Activated naive CD4-positive, alpha-beta T cell treated with Interleukin-2 at 50 U/mL for 16 hours (primary cell): ENCODE measurements around the gene SNU13.
"Not testable (repeated sequence)": the region's sequence is repeated elsewhere in the genome, so short reads cannot be mapped to it uniquely, and the experiment has no call there.

ENCODE experiments used
- DNase-seq: peaks from one replicate; pipeline ENCODE4 v3.0.0-alpha.2; 2020

SNU13 gene

GRCh38 chr22:41676134-41676533 is 12.5 kb downstream of the SNU13 start:
- no peak for DNase-seq

- DNase-seq: no peak
Observed at GRCh38 chr22:41674846-41675340, 13.8 kb downstream of the SNU13 start.

DNA sequence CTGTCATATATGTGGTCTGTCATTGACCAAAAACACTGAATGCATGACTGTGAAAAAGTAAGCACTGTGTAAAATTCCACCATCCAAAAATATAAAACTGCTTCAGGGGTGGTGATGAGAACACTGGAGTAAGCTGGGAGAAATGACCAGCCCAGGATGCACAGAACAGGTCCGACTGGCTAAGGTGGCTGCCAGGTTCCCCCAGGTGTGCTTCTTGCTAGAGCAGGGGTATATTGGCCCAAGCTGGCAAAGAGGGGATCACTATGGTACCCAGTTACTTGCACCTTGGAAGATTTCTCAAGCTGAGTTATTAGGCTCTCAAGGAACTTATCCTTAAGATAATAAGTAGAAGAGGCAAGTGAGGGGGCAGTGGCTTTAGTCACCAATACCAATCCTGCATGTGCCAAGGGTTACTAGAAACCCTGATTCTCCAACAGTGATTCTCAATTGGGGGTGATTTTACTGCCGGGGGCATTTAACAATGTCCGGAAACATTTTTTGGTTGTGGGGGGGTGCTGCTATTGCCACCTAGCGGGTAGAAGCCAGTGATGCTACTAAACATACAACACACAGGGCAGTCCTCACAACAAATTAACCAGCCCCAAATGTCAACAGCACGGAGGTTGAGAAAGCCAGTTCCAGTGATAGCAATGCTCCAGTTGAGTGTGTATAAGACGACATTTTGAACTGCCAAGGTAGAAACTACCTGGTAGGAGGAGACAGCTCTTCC is 15.7 kb downstream of the SNU13 start:
- no peak for DNase-seq

- not testable (repeated sequence) for DNase-seq
Observed at GRCh38 chr22:41672096-41672495, 16.6 kb downstream of the SNU13 start.

GRCh38 chr22:41668971-41669911 is 19.4 kb downstream of the SNU13 start:
- DNase-seq: no peak

DNA sequence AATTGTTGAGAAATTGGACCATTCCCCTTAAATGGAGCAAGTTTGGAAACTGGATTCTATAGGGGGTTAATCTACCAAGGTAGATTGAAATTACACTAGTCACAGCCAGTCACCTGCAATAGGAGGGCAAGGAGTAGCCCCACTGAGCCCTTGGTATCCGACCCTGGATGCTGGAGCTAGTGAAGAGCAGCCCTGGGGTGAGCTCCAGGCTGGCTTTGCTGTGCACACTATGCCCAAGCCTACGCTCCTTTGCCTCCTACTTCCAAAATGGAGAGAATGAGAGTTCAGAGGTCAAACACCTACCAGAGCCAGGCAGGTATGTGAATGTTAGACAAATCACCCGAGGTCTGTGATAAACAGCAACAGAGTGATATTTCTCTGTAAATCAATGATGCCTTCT is 23.7 kb downstream of the SNU13 start:
- no peak for DNase-seq

GRCh38 chr22:41664490-41664889 is 24.2 kb downstream of the SNU13 start:
- DNase-seq: no peak

GRCh38 chr22:41663594-41663993 is 25.1 kb downstream of the SNU13 start:
- DNase-seq: not testable (repeated sequence)

GRCh38 chr22:41661713-41662112 is 27.0 kb downstream of the SNU13 start:
- DNase-seq: no peak

DNA sequence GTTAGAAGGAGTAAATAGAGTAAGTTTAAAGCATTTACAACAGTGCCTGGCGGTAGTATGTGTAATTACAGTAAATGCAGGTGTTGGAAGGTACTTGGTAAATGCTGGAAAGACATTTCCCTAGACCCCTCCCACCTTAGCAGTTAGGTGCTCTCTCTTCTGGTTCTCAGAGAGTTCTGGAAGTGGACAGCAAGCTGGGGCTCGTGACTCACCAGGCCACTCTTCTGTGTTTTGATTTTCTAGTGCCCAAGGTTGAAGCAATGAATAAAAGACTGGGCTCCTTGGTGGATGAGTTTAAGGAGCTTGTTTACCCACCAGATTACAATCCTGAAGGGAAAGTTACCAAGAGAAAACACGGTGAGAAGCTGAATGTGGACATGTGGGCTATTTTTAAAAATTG is 27.6 kb downstream of the SNU13 start:
- DNase-seq: no peak

DNA sequence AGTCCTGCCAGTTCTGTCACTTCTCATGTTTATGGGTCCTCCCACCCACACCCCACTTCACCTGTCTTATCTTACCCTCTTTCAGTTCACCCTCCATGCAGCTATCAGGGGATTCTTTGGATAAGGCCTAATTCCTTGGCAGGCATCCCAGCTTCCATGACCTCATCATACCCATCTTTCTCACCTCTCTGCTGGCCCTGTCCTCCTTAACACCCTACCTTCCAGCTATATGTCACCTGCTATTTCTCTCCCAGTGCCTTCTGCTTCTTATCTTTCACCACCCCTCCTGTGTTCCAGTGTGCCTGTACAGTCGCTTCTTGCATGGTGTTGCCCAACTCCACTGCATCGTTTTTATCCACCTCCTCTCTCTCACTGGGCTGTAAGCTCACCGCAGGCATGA is 28.3 kb downstream of the SNU13 start:
- DNase-seq: no peak

- no peak for DNase-seq
Observed at GRCh38 chr22:41659941-41660340, 28.7 kb downstream of the SNU13 start.

- no peak for DNase-seq
Observed at GRCh38 chr22:41658869-41659268, 29.8 kb downstream of the SNU13 start.

GRCh38 chr22:41657709-41658108 is 31.0 kb downstream of the SNU13 start:
- DNase-seq: no peak

DNA sequence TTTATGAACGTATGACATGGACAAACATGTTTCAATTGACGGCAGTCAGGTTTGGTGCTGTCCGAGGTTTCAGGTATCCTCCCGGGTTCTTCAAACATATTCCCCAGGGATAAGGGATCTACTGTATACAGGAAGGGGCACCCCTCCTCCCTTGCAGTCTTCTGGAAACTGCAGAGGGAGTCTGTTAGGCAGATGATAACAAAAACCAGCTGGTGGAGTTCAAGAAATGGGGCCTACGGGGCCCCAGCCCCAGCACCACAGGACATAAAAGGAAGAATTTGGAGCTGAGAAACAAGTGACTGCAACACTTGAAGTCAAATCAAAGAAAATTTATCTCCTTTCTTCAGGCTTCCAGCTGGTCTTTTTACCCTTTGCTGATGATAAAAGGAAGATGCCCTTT is 32.1 kb downstream of the SNU13 start:
- DNase-seq: no peak

GRCh38 chr22:41654322-41654721 is 34.3 kb downstream of the SNU13 start:
- DNase-seq: no peak

DNA sequence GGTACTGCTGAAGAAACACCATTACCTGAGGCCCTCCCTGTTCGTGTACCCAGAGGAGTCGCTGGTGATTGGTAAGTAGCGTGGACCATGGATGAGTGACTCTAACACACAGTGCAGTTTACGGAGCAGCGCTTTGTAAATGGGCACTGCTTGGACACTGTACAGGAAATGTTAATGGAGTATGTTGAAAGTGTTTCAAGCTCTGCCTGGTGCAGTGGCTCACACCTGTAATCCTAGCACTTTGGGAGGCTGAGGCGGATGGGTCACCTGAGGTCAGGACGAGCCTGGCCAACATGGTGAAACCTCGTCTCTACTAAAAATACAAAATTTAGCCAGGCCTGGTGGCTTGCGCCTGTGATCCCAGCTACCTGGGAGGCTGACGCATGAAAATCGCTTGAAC is 37.8 kb downstream of the SNU13 start:
- DNase-seq: no peak

- DNase-seq: no peak
Observed at GRCh38 chr22:41650229-41650628, 38.4 kb downstream of the SNU13 start.

- DNase-seq: no peak
Observed at GRCh38 chr22:41648432-41648831, 40.2 kb downstream of the SNU13 start.

- no peak for DNase-seq
Observed at GRCh38 chr22:41647771-41648170, 40.9 kb downstream of the SNU13 start.

DNA sequence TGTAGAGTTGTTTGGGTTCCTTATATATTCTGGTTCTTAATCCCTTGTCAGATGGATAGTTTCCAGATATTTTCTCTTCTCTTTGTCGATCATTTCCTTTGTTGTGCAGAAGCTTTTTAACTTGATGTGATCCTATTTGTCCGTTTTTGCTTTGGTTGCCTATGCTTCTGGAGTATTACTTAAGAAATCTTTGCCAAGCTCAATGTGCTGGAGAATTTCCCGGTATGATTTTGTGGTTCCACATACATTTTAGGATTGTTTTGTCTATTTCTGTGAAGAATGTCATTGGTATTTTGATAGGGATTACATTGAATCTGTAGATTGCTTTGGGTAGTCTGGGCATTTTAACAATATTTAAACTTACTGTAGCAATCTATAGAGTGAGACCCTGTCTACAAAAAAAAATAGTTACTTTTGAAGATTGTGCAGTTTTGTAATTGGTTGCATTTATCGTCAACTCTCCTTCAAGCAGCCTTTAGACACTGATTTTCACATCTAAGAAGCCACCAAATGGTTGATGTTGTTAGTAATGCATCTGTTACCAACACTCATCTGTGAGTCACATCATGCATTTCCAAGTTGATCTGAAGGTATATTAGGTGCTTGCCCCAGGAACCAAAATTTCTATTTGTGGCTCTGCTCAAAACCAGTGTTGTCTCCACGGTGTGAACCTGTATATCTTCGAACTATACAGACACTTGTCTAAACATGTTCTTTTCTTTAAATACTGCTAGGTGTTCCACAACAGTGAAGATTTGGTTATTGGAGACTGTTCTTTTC is 46.1 kb downstream of the SNU13 start:
- no peak for DNase-seq

DNA sequence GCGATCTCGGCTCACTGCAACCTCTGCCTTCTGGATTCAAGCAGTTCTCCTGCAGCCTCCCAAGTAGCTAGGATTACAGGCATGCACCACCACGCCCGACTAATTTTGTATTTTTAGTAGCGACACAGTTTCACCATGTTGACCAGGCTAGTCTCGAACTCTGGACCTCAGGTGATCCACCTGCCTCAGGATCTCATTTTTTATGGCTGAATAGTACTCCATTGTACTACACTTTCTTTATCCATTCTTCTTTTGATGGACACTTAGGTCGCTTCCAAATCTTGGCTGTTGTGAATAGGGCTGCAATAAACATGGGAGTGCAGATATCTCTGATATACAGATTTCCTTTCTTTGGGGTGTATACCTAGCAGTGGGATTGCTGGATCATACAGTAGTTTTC is 46.8 kb downstream of the SNU13 start:
- no peak for DNase-seq

- no peak for DNase-seq
Observed at GRCh38 chr22:41638748-41639147, 49.9 kb downstream of the SNU13 start.
